GM21576 (cell line): Measurements from ENCODE around the gene LLGL2.
"Not testable (repeated sequence)": the region's sequence is repeated elsewhere in the genome, so short reads cannot be mapped to it uniquely, and the experiment has no call there.

Experiments
- ATAC-seq: cut with Tn5 transposase; IDR thresholded peaks from one replicate; pipeline ENCODE4 v1.9.1; 2021; ENCODE audit warnings: mild to moderate bottlenecking, moderate library complexity; ENCODE audit not compliant: unreplicated experiment

Gene LLGL2

DNA sequence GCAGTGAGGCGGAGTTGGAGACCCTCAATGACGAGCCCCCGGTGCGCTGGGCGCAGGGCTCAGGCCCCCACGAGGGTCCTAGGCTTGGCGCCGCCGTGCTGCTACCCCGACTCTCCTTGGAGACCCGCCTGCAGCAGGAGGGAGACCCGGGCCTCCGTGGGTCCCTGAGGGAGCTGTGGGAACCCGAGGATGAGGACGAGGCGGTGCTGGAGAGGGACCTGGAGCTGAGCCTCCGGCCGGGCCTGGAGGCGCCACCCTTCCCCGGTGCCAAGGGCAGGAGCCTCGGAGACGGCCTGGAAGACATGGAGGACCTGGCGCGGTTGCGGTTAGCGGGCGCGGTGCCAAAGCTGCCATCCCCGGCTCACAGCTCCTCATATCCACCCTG is 64.4 kb downstream of the LLGL2 start:
- no peak for ATAC-seq

DNA sequence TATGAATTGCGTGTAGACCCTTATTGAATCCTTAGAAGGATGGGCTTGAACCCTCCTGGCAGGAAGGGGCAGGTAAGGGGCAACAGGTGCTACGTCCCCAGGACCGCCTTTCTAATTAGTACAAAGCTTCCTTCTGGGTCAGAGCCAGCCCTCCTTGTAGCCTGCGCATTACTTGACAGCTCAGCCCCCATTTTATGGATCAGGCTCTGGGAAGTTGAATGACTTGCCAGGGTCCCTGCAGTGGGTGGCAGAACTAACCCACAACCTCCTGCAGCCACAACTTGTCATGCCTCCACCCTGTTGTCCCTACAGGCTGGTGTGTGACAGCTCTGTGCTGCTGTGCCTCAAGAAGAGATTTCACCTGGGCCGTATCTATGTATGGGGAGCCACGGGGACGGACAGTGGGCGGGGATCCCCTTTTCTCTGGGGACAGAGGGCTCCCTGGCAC is 64.8 kb downstream of the LLGL2 start:
- no peak for ATAC-seq

DNA sequence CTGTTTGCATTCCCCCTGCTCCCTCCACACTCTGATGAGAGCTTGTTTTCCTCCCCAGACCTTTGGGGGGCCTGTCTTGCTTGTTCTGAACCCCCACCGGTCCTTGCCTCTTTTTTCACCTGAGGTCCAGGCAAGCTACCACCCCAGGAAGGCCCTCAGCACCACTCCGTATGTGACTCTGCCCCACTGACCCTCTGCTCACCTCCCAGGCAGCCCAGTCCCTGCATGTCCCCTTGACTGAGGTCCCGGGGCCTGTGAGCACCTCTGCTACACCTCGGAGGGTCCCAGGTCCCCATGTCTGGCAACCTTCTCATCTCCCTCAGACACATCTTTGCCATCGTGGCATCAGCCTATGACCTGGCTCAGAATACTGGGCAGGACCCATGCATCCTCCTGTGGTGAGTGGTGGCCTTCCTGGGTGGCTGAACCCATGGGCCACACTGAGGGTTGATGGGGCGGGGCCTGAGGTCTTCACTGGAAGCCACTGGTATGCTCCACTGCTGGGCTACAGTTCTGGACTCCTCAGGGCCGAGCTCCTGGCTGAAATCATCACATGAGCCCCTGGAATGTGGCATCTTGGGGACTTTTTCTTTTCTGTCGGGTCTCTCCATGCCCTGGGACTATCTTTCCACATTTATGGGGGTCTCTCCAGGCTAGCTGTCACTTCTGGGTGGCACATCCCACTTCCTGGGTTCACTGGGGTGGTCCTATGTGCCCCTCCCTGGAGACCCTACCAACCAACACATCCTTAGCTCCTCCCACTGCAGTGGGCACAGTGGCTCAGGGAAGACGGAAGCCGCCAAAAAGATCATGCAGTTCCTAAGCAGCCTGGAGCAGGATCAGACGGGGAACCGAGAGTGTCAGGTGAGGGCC is 65.6 kb downstream of the LLGL2 start:
- no peak for ATAC-seq

DNA sequence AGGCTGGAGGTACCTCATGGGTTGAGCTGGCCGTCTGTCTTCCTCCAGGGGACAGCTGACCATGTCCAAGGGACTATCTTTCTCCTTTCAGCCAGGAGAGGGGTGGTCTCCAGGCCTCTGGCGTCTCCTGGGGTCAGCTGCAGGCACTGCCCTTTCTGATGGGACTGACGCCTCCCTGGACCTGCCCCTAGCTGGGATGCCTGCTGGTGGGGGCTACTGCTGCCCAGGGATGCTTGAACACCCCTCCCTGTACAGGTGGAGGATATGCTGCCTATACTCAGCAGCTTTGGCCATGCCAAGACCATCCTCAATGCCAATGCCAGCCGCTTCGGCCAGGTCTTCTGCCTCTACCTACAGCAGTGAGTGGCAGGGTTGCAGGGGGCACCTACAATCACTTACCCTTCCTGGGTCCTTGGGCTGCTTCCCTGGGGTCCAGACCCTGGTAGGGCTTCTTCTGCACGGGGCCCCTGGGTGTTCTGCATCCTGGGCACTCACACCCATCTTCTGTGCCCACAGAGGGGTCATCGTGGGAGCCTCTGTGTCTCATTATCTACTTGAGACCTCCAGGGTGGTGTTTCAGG is 66.3 kb downstream of the LLGL2 start:
- no peak for ATAC-seq

DNA sequence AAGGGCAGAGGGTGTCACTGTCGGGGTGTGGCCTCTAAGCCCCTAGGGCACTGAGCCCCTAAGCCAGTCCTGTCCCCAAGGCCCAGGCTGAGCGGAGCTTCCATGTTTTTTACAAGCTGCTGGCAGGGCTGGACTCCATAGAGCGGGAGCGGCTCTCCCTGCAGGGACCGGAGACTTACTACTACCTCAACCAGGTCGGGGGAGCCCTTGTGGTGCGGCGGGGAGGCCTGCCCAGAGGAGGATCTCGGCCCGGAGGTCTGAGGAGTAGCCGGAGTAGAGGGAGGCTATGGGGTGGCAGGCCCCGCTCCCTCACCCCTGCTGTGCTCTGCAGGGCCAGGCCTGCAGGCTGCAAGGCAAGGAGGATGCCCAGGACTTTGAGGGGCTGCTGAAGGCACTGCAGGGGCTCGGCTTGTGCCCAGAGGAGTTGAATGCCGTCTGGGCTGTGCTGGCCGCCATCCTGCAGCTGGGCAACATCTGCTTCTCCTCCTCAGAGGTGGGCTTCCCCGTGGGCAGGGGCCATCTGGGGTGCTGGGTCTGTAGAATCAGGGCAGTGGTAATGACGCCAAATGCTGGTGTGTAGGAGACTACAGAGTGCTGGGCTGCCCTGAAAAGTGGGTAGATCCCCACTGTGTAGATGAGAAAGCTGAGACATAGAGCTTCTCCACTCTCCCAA is 67.0 kb downstream of the LLGL2 start:
- ATAC-seq, result no peak

DNA sequence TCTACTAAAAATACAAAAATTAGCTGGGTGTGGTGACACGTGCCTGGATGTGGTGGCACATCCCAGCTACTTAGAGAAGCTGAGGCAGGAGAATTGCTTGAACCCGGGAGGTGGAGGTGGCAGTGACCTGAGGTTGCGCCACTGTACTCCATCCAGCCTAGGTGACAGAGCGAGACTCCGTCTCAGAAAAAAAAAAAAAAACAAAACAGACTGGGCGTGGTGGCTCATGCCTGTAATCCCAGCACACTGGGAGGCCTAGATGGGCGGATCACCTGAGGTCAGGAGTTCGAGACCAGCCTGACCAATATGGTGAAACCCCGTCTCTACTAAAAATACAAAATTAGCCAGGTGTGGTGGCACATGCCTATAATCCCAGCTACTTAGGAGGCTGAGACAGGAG is 67.9 kb downstream of the LLGL2 start:
- ATAC-seq, result not testable (repeated sequence)

DNA sequence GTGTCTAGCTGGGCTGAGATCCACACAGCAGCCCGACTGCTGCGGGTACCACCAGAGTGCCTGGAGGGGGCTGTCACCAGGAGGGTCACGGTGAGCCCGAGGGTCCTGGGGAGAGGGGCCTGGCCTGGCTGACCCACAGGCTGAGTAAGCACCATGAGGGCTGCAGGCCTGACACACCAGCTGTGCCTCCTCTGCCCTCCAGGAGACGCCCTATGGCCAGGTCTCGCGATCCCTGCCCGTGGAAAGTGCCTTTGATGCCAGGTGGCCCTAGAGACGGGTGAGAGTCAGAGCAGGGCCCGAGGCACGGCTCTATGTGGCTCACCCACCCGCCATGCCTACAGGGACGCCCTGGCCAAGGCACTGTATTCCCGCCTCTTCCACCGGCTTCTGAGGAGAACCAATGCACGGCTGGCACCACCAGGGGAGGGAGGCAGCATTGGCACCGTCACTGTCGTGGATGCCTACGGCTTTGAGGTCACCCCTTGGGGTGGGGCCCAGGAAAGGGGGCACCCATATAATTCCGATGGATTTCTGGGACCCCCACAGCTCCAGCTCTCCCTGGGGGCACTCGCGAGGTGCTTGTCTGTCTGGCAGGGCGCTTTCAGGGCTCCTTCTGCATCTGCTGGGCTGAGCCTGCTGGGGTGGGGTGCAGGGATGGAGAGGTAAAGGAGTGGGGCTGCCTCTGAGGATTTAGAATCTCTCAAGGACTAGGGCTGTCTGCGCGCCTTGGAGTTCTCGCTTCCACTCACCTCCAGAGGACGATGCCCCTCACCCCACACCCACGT is 69.2 kb downstream of the LLGL2 start:
- ATAC-seq, result no peak

DNA sequence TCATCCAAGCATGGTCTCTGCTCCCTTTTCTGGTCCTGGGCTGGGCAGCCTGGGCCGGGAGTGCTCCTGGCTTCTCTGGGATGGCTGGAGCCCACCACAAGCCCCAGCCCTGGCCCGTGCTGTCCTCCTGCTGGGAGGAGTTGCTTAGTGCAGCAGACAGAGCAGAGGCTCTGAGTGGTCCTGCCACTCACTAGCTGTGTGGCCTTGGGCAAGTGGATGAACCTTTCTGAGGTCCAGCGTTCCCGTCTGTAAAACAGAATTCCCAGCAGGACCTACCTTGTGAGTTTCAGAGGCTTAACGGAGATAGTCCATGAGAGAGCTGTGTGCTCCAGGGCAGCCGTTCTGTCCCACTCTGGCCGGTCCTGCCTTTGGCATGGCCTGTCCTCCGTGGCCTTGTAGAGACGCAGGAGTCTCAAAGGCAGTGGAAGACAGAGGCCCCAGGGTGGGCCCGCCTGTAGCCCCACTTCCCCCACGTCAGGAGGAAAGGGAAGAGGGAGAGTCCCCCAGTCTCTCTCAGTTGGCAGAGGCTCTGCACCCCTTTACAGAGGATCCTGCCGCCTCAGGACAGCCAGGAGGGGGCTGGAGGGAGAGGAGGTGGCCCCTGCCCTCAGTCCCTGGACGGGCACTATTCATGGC is 69.9 kb downstream of the LLGL2 start:
- no peak for ATAC-seq

DNA sequence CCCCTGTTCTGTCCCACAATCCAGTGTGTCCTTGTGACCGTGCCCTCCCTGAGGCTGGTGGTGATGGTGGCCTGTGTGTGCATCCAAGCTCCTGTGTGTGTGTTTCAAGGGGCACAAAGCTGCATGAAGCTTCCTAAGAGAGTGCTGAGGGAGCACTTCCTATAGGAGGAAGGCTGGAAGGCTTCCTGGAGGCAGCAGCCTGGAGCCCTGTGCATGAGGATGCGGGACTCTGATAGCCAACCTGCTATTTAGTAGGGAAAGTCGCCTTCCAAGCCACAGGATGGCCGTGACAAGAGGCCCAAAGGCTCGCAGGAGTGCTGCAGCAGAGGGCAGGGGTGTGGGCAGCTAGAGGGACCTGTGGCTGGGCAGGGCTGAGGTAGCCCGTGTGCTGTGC is 70.4 kb downstream of the LLGL2 start:
- ATAC-seq, result no peak

DNA sequence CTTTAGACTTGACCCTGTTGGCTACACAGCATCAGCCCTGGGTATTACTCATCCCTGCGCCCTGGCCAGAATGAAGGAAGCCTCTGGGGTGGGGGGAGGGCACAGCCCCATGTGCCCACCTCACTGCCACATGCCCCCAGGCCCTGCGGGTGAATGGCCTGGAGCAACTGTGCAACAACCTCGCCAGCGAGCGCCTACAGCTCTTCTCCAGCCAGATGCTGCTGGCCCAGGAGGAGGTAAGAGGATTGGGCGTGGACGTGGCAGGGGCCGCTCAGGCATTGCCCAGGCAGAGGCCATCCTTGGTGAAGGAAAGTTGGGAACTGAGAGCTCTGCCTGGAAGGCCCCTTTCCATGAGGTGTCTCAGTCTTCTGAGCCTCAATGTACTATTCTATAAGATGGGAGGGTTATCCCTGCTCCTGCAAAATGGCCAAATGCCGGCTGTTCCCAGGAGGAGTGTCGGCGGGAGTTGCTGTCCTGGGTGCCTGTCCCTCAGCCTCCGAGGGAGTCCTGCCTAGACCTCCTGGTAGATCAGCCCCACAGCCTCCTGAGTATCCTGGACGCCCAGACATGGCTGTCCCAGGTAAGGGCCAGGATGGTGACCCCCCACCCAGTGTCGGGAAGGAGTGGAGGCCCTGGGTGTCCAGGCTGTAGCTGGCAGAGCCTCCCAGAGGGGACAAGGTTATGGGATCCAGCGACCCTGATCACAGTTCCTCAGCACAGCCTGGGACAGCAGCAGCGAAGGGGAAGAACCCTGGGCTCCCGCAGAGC is 71.0 kb downstream of the LLGL2 start:
- ATAC-seq, result no peak

DNA sequence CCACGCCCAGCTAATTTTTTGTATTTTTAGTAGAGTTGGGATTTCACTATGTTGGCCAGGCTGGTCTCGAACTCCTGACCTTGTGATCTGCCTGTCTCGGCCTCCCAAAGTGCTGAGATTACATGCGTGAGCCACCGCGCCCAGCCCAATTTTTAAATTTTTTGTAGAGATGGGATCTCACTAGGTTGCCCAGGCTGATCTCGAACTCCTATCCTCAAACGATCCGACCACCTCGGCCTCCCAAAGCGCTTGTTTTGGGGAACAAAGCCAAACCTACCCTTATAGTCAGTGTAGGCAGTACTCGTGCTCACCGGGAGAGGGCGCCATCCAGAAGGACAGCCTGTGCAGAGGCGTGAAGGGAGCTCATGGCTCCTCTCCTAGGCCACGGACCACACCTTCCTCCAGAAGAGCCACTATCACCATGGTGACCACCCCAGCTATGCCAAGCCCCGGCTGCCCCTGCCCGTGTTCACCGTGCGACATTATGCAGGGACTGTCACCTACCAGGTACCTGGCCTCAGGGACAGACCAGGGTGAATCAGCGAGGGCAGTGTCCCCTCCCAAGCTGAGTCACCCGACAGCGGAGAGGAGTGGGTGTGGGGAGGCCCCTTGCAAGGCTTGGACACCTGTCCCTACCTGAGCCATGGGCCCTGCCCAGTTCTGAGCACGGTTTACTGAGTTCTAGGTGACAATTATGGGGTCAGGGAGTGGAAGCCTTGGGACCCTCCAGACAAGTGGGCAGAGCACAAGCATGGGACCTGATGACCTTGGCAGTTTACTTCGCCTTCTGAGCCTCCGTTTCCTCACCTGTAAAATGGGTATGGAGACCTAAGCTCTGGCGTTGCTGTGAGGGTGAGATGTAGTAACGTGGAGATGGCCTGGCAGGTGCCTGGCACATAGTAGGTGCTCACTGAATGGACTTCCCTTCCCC is 75.8 kb downstream of the LLGL2 start:
- no peak for ATAC-seq

DNA sequence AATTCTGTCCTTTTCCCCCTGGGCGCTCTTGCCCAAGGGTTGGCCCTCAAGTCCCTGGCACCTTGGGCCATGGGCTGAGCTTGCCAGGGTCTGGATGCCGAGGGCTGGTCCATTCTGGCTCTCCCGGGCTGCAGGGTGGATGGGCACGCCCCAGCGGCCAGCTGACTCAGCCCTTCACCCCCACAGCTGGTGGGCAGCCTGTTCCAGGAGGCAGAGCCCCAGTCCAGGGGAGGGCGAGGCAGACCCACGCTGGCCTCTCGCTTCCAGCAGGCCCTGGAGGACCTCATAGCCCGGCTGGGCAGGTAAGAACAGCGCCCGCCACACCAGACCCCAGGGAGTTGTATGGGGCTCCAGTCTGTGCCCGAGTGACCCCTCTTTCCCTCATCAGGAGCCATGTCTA is 77.1 kb downstream of the LLGL2 start:
- no peak for ATAC-seq

DNA sequence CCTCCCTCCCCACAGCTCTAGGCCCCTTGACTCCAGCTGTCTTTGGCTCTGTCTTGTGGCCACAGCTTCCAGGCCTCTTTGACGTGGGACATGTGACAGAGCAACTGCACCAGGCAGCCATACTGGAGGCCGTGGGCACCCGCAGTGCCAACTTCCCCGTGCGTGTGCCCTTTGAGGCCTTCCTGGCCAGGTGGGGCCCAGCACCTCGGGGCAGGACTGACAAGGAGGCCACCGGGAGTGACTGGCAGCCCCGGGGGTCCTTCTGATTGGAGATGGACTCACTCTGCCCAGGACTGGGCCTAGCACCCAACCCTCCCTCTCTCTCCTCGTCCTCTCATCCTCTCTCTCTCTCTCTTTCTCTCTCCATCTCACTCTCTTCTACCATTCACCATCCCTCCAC is 77.6 kb downstream of the LLGL2 start:
- ATAC-seq, result no peak

DNA sequence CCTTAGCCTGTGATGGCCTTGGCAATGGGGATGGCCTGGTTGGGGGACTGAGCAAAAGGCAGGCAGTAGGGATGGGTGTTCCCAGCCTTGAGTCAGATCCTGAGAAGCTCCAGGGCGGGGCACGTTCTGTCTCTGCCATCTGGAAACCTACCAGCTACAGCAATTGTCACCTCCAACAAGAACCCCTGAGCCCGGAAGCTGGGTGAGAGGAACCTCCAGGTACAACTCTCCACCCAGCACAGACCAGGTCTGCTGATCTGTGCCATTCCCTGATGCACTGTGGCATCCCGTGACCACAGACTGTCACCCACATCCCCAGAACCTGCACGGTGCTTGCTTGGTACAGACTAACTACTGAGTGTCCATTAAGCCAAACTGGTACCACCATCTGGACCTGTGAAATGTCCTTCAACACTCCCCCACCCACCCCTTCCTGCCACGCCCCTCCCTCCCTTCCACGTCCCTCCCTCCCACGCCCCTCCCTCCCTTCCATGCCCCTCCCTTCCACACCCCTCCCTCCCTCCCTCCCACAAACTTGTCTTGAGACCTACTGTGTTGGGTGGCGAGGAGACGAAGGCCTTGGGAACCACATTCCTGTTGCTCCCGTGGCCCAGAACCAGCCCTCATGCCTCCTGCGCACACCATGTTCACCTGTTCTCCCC is 78.7 kb downstream of the LLGL2 start:
- ATAC-seq, result no peak

DNA sequence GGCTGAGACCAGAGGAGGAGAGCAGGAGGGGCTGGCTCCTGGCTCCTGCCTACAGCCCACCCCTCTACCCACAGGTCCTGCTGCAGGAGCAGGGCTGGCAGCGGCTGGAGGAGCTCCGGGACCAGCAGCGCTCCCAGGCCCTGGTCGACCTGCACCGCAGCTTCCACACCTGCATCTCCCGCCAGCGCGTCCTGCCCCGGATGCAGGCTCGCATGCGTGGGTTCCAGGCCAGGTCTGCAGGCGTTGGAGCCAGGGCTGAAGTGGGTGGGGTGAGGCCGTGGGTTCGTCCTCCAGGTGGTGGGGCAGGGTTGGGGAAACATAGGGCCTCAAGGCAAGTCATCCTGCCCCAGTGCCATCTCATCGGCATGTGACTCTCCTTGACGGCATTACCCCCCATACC is 80.3 kb downstream of the LLGL2 start:
- ATAC-seq, result no peak

DNA sequence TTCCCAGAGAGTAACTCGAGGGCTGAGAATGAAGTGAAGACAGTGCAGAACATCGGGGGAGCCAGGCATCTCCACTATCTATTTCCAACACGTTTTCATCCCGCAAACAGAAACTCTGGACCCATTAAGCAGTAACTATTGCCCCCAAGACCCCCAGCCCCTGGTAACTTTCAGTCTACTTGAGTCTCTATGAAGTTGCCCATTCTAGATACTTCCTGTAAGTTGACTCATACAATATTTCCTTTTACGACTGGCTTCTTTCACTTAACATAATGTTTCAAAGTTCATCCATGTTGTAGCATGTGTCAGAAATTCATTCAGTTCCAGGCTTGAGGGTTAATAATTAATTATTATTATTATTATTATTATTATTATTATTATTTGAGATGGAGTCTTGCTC is 81.6 kb downstream of the LLGL2 start:
- no peak for ATAC-seq

DNA sequence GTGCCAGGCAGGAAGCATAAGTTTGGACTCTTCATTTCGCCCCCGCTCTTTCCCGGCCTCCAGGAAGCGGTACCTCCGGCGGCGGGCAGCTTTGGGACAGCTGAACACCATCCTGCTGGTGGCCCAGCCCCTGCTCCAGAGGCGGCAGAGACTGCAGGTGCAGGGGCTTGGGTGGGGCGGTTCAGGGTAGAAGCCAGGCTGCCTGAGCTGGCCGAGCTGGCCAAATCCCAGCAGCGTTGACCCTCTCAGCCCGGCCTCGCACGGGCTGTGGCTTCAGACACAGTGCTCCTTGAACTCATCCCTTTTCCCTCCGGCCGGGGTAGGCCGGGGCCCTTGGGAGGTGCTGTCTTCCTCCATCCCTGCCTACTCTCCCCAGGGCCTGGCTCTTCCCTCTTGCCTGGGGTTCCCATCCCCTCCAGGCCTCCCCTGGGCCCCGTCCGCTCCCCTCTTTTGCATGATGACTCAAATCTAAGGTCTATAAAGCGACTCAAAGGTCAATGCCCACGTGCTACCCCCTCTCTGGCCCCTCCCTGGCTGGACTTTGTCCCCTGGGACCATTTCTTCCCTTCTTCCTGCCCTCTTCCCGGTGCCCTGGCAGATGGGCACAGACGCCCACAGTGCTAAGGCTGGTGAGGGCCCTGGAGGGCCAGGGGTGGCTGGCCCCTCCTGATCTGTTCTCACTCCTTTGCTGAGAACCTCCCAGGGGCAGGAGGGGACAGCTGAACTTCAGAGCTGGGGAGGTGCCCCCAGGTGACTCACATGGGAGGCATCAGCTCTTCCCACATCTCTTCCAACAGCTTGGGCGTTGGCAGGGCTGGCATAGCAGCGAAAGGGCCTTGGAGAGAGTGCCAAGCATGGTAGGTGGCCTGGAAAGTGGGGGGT is 84.8 kb downstream of the LLGL2 start:
- ATAC-seq, result no peak
